ENCODE results near the gene PLPPR4.

- TF ChIP-seq CEBPB (IDR thresholded peaks at IDR 0.05; ENCODE audit: low read depth, low read length) (no peak), RAD21 (IDR thresholded peaks at IDR 0.05; ENCODE audit: low read length) (no peak), CTCF (conservative IDR thresholded peaks at IDR 0.05; ENCODE audit: low read depth, low read length) (no peak), MAFK (IDR thresholded peaks at IDR 0.05; ENCODE audit: low read depth, low read length) (no peak), POLR2A (IDR thresholded peaks at IDR 0.05; ENCODE audit: low read depth, low read length) (no peak), MAZ (IDR thresholded peaks at IDR 0.05; ENCODE audit: borderline replicate concordance, low read depth, low read length) (no peak), RFX5 (IDR thresholded peaks at IDR 0.05; ENCODE audit: low read depth, low read length) (no peak)
Measured at GRCh38 chr1:99297923-99298322, 33.6 kb downstream of the PLPPR4 start.

Measured in IMR-90 (cell line).